ENCODE data around the gene MND1.

GRCh38 chr4:153448003-153448731 lies 103.7 kb downstream of the MND1 start:
- TF ChIP-seq CTCF (conservative IDR thresholded peaks at IDR 0.05) = no peak
- TF ChIP-seq EZH2 (IDR thresholded peaks at IDR 0.05; ENCODE audit: low read depth) = no peak

Data from PC-9 (cell line).